Raji (cell line): ENCODE data around the gene TUT7.
A peak's percentile ranks its signal among the peaks of the same experiment; 100 is the strongest.

Experiments
- POLR2A ChIP-seq: IDR thresholded peaks from 2 replicates; pipeline ENCODE4 v1.6.1; 2011; ENCODE audit warnings: low read depth, low read length, control low read depth; ENCODE audit not compliant: insufficient read depth

The TUT7 gene

GRCh38 chr9:86286278-86286677 is 67.9 kb downstream of the TUT7 start:
- TF ChIP-seq POLR2A = no peak

GRCh38 chr9:86285261-86285660 is 68.9 kb downstream of the TUT7 start:
- TF ChIP-seq POLR2A = no peak

- no peak for TF ChIP-seq POLR2A
These were observed 71.2 kb downstream of the TUT7 start for GRCh38 chr9:86282979-86283535.

DNA sequence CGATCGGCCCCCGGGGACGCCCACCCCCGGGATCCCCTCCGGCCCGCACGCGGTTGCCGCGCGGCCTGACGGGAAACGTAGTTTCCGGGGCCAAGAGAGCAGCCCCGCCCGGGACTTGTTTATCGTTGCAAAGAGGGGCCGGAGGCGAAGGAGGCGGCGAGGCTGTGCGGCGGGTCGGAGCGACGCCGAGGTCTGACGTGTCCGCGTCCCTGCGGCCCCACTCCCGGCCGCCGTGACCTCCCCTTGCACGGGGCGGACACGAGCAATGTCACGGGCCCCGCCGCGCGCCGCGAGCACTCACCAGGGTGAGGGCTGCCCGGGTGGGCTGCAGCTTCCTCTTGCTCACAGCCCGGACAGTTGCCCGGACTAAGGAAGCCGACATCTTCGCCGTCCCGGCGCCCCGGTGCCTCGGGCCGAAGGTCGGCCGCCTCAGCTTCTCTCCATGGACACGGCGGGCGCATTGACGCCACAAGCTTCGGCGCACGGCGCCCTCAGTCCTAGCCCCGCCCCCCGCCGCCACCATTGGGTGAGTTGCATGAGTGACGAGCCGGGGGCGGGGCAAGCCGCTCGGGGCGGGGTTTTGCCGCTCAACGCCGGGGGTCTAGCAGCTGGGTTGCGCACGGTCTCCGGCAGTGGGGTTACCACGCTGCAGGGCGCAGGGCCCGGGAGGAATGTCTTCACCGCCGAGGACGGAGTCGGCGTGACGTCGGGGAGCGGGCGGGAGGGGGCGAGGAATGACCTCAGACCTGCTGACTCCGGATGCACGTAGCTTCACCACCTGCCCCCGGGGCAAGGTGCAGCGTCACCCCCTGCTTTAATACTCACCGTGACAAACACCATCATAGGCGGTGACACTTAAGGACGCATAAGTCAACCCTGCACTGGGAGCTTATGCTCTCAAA is 71.9 kb downstream of the TUT7 start, which contains the start of gene ISCA1:
Gene ISCA1, minus strand, starts transcription at position 462 of the 902 bp plus-strand sequence. Its CDS starts 80 bp downstream, at position 382.
- TF ChIP-seq POLR2A = peak; percentile 86

DNA sequence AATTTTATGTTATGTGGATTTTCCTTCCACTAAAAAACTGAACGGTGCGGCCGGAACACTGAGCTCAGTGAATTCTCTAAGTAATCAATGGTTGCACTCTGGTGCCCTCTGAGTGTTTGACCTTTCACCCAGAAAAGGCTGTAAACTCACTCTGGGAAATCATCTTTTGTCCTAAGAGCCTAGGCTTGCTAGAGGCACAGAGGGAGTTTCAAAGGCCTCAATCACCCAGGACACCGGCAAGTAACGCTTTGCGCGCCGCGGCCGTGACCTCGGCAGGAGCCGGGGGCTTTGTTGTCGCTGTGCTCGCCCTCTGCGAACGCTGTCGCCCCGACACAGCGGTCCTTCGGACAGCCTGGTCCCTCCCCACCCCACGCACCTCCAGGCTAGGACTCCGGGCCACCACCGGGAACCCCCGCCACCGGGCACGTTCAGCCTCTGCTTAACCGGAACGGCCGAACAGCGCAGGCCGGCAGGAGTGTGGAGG is 72.6 kb downstream of the TUT7 start:
- no peak for TF ChIP-seq POLR2A

- no peak for TF ChIP-seq POLR2A
These were observed 73.6 kb downstream of the TUT7 start for GRCh38 chr9:86280580-86280979.

GRCh38 chr9:86279839-86280238 is 74.4 kb downstream of the TUT7 start:
- no peak for TF ChIP-seq POLR2A

GRCh38 chr9:86277072-86277471 is 77.1 kb downstream of the TUT7 start:
- no peak for TF ChIP-seq POLR2A

DNA sequence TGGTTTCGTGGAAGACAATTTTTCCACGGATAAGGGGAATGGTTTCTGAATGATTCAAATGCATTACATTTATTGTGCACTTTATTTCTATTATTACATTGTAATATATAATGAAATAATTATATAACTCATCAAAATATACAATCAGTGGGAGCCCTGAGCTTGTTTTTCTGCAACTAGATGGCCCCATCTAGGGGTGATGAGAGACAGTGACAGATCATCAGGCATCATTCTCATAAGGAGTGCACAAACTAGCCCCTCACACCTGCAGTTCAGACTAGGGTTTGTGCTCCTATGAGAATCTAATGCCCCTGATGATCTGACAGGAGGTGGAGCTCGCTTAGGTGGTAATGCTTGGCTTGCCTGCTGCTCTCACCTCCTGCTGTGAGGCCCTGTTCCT is 78.2 kb downstream of the TUT7 start:
- no peak for TF ChIP-seq POLR2A

- no peak for TF ChIP-seq POLR2A
These were observed 79.2 kb downstream of the TUT7 start for GRCh38 chr9:86274821-86275643.

DNA sequence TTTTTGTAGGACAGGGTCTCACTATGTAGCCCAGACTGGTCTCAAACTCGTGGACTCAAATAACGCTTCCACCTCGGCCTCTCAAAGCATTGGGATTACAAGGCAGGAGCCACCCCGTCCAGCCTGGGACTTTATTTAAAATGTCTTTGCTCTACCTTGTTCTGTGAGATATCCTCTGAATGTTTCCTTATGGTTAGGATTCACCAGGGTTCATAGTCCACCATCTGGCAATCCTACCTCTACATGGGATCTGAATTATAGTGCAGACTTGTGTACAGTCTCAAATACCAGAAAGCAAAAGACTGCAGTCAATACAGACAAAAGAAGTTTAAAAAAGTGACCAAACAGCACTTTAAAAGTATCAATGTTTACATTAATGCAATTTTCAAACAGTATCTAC is 82.0 kb downstream of the TUT7 start:
- TF ChIP-seq POLR2A = no peak

DNA sequence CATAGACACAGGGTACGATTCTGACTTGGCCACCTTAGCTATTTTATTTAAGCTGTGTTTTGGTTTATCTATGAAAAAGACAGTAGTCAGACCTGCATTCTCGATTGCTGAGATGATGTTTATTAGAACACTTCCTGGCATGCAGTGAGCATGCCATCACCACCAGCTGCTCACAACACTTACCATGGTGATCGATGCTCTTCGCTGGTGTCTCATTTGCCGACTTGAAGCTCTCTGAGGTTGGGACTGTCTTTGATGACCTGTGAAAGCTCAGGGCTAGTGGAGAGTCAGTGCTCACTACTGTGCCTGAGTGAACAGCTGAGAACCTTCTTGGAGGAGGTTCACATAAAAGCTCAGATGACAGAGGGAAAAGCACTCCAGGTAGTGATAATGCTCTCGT is 90.3 kb downstream of the TUT7 start:
- no peak for TF ChIP-seq POLR2A

DNA sequence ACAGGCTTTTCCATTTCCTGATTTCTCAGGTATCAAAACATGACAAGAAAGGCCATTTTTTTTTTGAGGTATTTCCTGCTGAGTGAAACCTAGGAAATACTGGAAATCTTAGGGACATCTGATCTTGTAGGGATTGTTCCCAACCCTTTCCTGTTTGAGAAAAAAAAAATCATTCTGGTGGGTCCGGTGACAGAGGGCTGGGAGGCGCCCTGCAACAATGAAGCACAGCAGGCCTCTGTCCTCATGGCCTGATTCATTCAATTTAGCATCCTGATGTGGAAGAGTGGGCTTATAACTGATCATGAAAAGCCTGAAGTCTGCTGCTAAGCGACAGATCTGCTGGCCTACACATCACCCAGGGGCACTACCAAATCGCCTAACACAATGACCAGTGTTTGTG is 91.7 kb downstream of the TUT7 start:
- no peak for TF ChIP-seq POLR2A

GRCh38 chr9:86259557-86259956 is 94.7 kb downstream of the TUT7 start, which contains the start of gene C9orf153:
Gene C9orf153, minus strand, starts transcription at chr9:86259657. Its CDS starts 30,054 bp downstream, at chr9:86229603.
- no peak for TF ChIP-seq POLR2A

DNA sequence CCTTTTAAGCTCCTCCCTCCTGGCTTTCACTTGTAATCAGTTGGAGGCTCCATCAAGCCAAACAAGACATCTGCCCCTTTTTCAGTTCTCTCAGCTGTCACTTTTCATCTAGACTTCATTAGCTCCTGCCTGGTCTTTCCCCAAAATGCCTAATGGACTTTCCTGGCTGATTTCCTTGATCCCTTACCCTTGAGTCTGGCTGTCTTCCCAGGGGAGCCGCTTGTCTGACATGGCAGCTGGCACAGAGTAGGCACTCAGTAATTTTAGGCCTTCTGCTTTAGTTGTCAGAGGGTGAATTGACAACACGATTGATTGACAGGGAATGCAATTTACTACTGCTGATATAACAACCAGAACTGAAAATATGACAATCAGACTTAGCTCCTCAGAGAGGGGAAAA is 96.8 kb downstream of the TUT7 start:
- no peak for TF ChIP-seq POLR2A
